ENCODE data around the gene ARL6IP1.

The ARL6IP1 gene

DNA sequence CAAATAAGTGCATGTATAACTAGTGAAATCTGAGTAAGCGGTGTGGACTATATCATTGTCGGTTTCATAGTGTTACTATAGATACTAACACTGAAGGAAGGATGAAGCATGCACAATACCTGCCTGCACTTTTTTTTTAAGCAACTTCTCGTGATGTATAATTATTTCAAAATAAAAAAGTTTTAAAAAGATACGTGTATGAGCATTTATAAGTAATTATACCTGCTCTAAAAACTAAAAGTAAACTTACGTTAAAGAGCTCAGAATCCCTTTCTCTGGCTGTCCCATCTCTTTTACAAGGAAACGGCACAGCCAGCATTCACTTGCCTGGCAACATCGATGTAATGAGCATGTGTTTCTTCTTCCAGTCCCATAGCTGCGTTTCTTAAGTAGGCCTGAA lies 31.3 kb upstream of the ARL6IP1 start:
- no peak for TF ChIP-seq FOXP2 (optimal IDR thresholded peaks at IDR 0.05; ENCODE audit: control extremely low read depth, extremely low read length, insufficient read depth)
- TF ChIP-seq EZH2 (IDR thresholded peaks at IDR 0.05): no peak
- H3K36me3 ChIP-seq (ENCODE audit: insufficient read depth, low read length): peaks cover 92% of the 10 kb centered on the region
- no peak for DNase-seq (ENCODE audit: low read depth, low spot score)

DNA sequence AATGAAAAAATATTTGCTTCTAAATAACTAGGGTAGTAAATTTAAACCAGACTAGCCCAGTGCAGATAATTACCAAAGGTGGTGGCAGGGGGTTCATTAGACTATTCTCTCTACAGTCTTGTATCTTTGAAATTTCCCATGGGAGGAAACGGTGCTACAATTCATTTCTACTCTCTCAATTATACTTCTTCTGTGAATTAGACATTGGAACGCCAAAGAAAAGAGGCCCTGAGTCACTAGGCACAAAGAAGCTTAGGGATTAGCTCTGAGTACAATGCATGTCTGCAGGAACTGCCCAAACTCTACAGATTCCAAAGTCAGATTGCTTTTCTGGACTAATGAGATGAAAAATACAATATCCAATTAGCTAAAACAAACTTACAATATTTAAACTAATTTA lies 30.7 kb upstream of the ARL6IP1 start:
- Histone ChIP-seq H3K36me3 (ENCODE audit: insufficient read depth, low read length) (peaks cover 88% of the 10 kb centered on the region), H3K27ac (no peak overlapping the region), H3K4me3 (no peak overlapping the region), H3K9me3 (ENCODE audit: low read depth, low read length) (no peaks in the 10 kb centered on the region), H3K9ac (ENCODE audit: insufficient read length) (no peak overlapping the region)
- no peak for TF ChIP-seq FOXP2 (optimal IDR thresholded peaks at IDR 0.05; ENCODE audit: control extremely low read depth, extremely low read length, insufficient read depth)
- no peak for TF ChIP-seq EZH2 (IDR thresholded peaks at IDR 0.05)
- TF ChIP-seq POLR2AphosphoS5 (IDR thresholded peaks at IDR 0.05; ENCODE audit: borderline replicate concordance, low read depth, low read length): no peak
- no peak for DNase-seq (ENCODE audit: low read depth, low spot score)

More for the DNA sequence above, 31.3 kb upstream of the ARL6IP1 start:
- H3K9me3 ChIP-seq (ENCODE audit: low read depth, low read length): no peaks in the 10 kb centered on the region
- H3K27ac ChIP-seq: no peak overlapping the region
- no peak overlapping the region for H3K4me3 ChIP-seq
- no peak overlapping the region for H3K9ac ChIP-seq (ENCODE audit: insufficient read length)

DNA sequence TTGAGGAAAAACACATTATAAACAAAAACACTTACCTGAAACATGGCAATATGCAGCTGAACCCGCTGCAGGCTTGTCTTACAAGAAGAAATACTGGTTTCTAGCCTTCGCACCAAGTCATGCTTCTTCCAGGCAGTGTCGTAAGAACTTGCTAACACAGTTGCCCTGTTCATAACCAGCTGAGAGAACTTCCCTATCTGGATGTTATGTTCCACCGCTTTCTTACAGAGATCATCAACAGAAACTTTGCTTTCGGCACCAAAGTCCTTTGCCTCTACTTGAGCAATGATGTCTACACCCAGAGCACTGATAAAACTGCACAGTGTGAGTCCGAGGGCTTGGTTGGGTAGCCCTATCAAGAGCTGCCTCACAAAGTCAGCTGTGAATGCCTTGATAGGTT lies 27.9 kb upstream of the ARL6IP1 start:
- H3K36me3 ChIP-seq (ENCODE audit: insufficient read depth, low read length): peaks cover 63% of the 10 kb centered on the region
- DNase-seq (ENCODE audit: low read depth, low spot score): no peak
- TF ChIP-seq EZH2 (IDR thresholded peaks at IDR 0.05) (no peak), POLR2AphosphoS5 (IDR thresholded peaks at IDR 0.05; ENCODE audit: borderline replicate concordance, low read depth, low read length) (no peak), FOXP2 (optimal IDR thresholded peaks at IDR 0.05; ENCODE audit: control extremely low read depth, extremely low read length, insufficient read depth) (no peak)
- no peaks in the 10 kb centered on the region for H3K9me3 ChIP-seq (ENCODE audit: low read depth, low read length)
- H3K9ac ChIP-seq (ENCODE audit: insufficient read length): no peak overlapping the region
- no peak overlapping the region for H3K4me3 ChIP-seq
- H3K27ac ChIP-seq: no peak overlapping the region

DNA sequence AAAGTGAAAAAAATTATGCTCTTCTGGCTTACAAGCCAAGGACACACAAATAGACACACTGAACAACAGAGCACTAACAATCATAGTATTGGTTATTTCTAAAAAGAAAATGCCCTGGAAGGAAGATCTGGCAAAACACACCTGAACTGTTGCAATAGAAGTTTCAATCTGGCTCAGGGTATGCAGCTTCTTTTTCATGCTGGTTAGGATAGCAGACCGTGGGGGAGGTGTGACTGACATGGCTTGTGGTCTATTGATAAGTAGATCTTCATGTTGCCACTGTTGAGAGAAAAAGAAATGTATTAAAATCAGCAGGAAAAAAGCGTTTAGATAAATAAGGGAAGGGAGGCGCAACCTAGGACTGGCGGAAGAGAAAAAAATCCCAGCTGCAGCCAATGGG lies 26.5 kb upstream of the ARL6IP1 start:
- no peak overlapping the region for H3K4me3 ChIP-seq
- H3K36me3 ChIP-seq (ENCODE audit: insufficient read depth, low read length): peaks cover 52% of the 10 kb centered on the region
- H3K27ac ChIP-seq: no peak overlapping the region
- no peak for TF ChIP-seq FOXP2 (optimal IDR thresholded peaks at IDR 0.05; ENCODE audit: control extremely low read depth, extremely low read length, insufficient read depth)
- no peak for TF ChIP-seq POLR2AphosphoS5 (IDR thresholded peaks at IDR 0.05; ENCODE audit: borderline replicate concordance, low read depth, low read length)
- no peak for TF ChIP-seq EZH2 (IDR thresholded peaks at IDR 0.05)
- H3K9ac ChIP-seq (ENCODE audit: insufficient read length): no peak overlapping the region
- no peaks in the 10 kb centered on the region for H3K9me3 ChIP-seq (ENCODE audit: low read depth, low read length)
- no peak for DNase-seq (ENCODE audit: low read depth, low spot score)

DNA sequence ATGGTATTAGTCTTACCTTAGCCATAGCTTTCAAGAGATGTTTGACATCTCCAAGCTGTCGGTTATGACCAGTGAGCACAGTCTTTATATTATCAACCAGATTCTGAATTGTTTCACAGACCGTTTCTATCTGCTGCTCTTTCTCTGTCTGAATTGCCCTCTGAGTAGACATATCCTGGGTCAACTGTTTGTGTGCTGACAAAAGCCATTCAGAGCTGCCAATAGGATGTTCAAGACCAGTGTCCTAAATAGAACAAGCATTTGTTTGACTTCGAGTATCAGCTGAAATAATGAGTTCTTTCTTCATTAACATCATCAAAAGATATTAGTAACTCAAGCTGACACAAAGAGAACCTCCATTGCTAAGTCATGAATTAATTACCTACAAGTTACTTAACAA lies 14.9 kb upstream of the ARL6IP1 start:
- H3K4me3 ChIP-seq: no peak overlapping the region
- no peak for TF ChIP-seq POLR2AphosphoS5 (IDR thresholded peaks at IDR 0.05; ENCODE audit: borderline replicate concordance, low read depth, low read length)
- TF ChIP-seq EZH2 (IDR thresholded peaks at IDR 0.05): no peak
- TF ChIP-seq FOXP2 (optimal IDR thresholded peaks at IDR 0.05; ENCODE audit: control extremely low read depth, extremely low read length, insufficient read depth): no peak
- peaks cover 66% of the 10 kb centered on the region for H3K36me3 ChIP-seq (ENCODE audit: insufficient read depth, low read length)
- no peak overlapping the region for H3K27ac ChIP-seq
- DNase-seq (ENCODE audit: low read depth, low spot score): no peak
- H3K9ac ChIP-seq (ENCODE audit: insufficient read length): no peak overlapping the region
- H3K9me3 ChIP-seq (ENCODE audit: low read depth, low read length): no peaks in the 10 kb centered on the region

DNA sequence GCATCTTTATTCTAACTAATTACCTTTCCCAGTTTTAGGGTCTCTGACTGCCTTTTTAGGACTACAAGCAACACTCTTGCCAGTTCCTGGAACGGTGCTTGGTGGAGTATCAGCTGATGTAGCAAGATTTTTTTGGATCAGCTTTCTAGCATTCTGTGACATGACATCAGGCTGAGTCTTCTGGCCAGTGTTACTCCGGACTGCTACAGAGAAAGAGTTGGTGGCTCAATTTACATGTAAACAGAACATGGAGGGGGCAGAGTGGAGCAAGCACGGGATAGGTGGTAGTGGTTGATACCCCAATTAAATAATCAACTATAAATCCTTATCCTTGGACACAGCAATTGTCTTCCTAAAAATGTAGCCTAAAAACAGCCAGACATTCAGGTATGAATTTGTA lies 10.6 kb upstream of the ARL6IP1 start:
- no peak overlapping the region for H3K4me3 ChIP-seq
- DNase-seq (ENCODE audit: low read depth, low spot score): no peak
- no peak overlapping the region for H3K27ac ChIP-seq
- no peak for TF ChIP-seq POLR2AphosphoS5 (IDR thresholded peaks at IDR 0.05; ENCODE audit: borderline replicate concordance, low read depth, low read length)
- TF ChIP-seq EZH2 (IDR thresholded peaks at IDR 0.05): no peak
- no peak for TF ChIP-seq FOXP2 (optimal IDR thresholded peaks at IDR 0.05; ENCODE audit: control extremely low read depth, extremely low read length, insufficient read depth)
- no peak overlapping the region for H3K9ac ChIP-seq (ENCODE audit: insufficient read length)
- peaks cover 73% of the 10 kb centered on the region for H3K36me3 ChIP-seq (ENCODE audit: insufficient read depth, low read length)
- H3K9me3 ChIP-seq (ENCODE audit: low read depth, low read length): no peaks in the 10 kb centered on the region

DNA sequence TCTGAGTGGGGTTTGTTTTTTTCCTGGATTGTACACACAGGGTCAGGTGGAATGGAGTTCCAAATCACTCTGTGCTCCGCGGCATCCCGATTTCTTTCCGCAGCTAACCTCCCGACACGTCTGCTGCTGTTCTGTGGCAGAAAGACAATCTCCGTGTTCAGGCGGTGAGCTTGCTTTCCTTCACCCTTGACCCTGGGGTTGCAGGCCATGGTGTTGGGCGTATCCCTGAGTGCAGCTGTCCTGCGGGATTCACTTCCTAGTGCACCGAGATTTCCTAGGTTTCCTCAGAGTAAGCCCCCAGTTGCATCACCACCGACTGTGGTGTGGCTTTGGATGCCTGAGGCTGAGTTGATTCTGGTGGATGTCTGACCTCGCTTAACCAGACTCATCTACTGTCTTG lies 7.8 kb upstream of the ARL6IP1 start:
- no peak overlapping the region for H3K4me3 ChIP-seq
- no peak for DNase-seq (ENCODE audit: low read depth, low spot score)
- no peaks in the 10 kb centered on the region for H3K9me3 ChIP-seq (ENCODE audit: low read depth, low read length)
- TF ChIP-seq POLR2AphosphoS5 (IDR thresholded peaks at IDR 0.05; ENCODE audit: borderline replicate concordance, low read depth, low read length) (no peak), EZH2 (IDR thresholded peaks at IDR 0.05) (no peak), FOXP2 (optimal IDR thresholded peaks at IDR 0.05; ENCODE audit: control extremely low read depth, extremely low read length, insufficient read depth) (no peak)
- H3K9ac ChIP-seq (ENCODE audit: insufficient read length): no peak overlapping the region
- no peak overlapping the region for H3K27ac ChIP-seq
- H3K36me3 ChIP-seq (ENCODE audit: insufficient read depth, low read length): peaks cover 49% of the 10 kb centered on the region

DNA sequence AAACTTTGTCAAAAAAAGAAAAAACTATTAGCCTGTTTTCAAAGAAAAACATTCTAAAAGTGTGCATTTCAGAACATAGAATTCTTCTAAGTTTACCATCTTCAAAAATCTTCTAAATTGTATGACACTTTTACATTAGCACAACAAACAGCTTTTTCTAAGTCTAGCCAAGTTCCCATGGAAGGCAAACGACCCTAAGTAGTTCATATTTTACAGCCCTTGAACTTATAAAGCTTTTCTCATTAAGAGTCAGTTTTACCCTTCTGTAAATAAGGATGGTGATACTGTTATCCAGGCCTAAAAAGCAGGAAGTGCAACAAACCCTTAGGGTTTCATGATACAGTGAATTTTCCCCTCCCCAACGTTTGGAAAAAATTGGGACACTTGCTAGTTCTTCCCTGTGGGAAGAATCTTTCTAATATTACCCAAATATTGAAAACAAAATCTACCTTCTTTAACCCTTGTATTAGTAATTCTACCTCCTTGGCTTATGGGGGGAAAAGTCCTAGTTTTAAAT lies 4.0 kb upstream of the ARL6IP1 start:
- DNase-seq (ENCODE audit: low read depth, low spot score): no peak
- TF ChIP-seq EZH2 (IDR thresholded peaks at IDR 0.05) (no peak), FOXP2 (optimal IDR thresholded peaks at IDR 0.05; ENCODE audit: control extremely low read depth, extremely low read length, insufficient read depth) (no peak), POLR2AphosphoS5 (IDR thresholded peaks at IDR 0.05; ENCODE audit: borderline replicate concordance, low read depth, low read length) (no peak)
- Histone ChIP-seq H3K9ac (ENCODE audit: insufficient read length) (peak overlapping the region; percentile 66), H3K9me3 (ENCODE audit: low read depth, low read length) (no peaks in the 10 kb centered on the region), H3K4me3 (peak overlapping the region; percentile 17; the same call in 1 of the 2 replicates), H3K27ac (peak overlapping the region; percentile 93), H3K36me3 (ENCODE audit: insufficient read depth, low read length) (peaks cover 28% of the 10 kb centered on the region)

DNA sequence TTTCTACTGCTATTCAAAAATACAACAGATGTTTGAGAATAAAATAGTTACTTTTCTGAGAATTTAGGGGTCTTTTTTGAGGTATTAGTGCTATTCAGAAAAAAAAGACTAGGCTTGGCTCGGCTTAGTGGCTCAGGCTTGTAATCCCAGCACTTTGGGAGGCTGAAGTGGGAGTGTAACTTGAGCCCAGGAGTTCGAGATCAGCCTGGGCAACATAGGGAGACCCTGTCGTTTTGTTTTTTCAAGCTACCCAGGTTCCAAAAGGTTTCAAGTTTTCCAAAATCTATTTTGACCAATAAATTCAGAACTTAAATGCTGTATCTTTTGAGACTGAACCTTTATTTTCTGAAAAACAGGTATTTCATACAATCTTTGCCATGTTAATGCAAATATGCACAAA lies 3.2 kb upstream of the ARL6IP1 start:
- peak overlapping the region; percentile 93 for H3K27ac ChIP-seq
- DNase-seq (ENCODE audit: low read depth, low spot score): no peak
- H3K36me3 ChIP-seq (ENCODE audit: insufficient read depth, low read length): peaks cover 20% of the 10 kb centered on the region
- peak overlapping the region; percentile 60 for H3K4me3 ChIP-seq
- H3K9me3 ChIP-seq (ENCODE audit: low read depth, low read length): no peaks in the 10 kb centered on the region
- peak overlapping the region; percentile 66 for H3K9ac ChIP-seq (ENCODE audit: insufficient read length)
- no peak for TF ChIP-seq EZH2 (IDR thresholded peaks at IDR 0.05)
- TF ChIP-seq FOXP2 (optimal IDR thresholded peaks at IDR 0.05; ENCODE audit: control extremely low read depth, extremely low read length, insufficient read depth): no peak
- TF ChIP-seq POLR2AphosphoS5 (IDR thresholded peaks at IDR 0.05; ENCODE audit: borderline replicate concordance, low read depth, low read length): no peak

Measured in SK-N-MC (cell line).